ENCODE data around the gene PLXNB3.

Gene PLXNB3

DNA sequence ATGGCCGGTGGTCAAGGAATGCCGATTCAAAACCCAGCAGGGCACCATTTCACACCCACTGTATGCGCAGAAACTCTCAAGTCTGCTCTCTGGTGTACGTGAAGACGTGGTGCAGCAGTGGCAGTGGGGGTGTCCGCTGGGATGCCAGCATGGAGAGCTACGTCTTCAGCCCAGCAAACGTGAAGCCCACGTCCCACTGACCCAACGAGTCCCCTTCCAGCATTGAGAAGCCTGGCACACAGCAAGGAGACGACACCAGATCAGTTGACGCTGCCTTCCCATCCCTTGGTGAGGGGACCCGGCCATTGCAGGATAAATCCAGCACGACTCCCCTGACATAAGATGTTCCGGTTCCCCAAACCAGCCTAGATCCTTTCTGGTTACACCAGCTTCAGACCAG, 2.2 kb upstream of the PLXNB3 start:
- Mint-ChIP-seq H3K27ac (no peak overlapping the region), H3K27me3 (ENCODE audit: low read depth) (peaks cover 5% of the 10 kb centered on the region), H3K4me3 (no peak overlapping the region), H3K36me3 (ENCODE audit: low read depth) (no peaks in the 10 kb centered on the region), H3K9me3 (no peaks in the 10 kb centered on the region), H3K4me1 (ENCODE audit: low read depth) (peaks cover 5% of the 10 kb centered on the region)
- DNase-seq (ENCODE audit: low spot score) = no peak

- H3K4me3 Mint-ChIP-seq = no peak overlapping the region
- no peaks in the 10 kb centered on the region for H3K36me3 Mint-ChIP-seq (ENCODE audit: low read depth)
- peaks cover 5% of the 10 kb centered on the region for H3K4me1 Mint-ChIP-seq (ENCODE audit: low read depth)
- peaks cover under 1% of the 10 kb centered on the region for H3K27me3 Mint-ChIP-seq (ENCODE audit: low read depth)
- no peaks in the 10 kb centered on the region for H3K9me3 Mint-ChIP-seq
- H3K27ac Mint-ChIP-seq = no peak overlapping the region
- no peak for DNase-seq (ENCODE audit: low spot score)
Observed at GRCh38 chrX:153762626-153763173, 1.3 kb upstream of the PLXNB3 start.

DNA sequence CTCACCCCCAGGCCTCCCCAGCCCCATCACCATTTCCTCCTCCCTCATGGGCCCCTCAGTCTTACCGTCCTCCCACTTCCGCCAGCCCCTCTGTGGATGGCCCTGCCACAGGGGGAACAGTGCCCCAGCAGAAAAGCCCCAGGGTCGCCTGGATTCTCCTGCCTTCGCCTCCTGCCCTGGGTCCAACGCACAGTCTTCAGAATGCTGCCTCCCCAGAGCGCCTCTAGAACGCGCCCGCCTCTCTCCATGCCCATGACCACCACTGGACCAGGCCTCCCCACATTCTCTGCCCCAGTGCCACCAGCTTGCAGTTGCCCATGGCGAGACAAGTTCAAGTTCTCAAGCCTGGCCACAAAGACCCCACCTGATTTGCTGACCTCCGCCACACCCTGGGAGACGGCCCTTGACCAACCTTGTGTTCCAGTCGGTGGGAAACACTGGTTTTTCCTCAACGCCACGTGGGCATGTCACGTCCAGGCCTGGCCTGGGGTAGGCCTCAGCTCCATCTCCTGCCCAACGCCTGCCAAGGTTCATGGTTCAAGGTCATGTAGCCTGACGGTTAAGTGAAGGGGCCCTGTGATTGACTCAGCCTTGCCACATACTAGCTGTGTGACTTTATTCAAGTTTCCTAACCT, 634 bp upstream of the PLXNB3 start:
- Mint-ChIP-seq H3K4me3 (no peak overlapping the region), H3K27ac (no peak overlapping the region), H3K4me1 (ENCODE audit: low read depth) (peaks cover 5% of the 10 kb centered on the region), H3K9me3 (no peaks in the 10 kb centered on the region), H3K36me3 (ENCODE audit: low read depth) (no peaks in the 10 kb centered on the region), H3K27me3 (ENCODE audit: low read depth) (no peaks in the 10 kb centered on the region)
- DNase-seq (ENCODE audit: low spot score) = no peak

GRCh38 chrX:153764786-153765137, 713 bp downstream of the PLXNB3 start:
- H3K27me3 Mint-ChIP-seq (ENCODE audit: low read depth) = no peaks in the 10 kb centered on the region
- H3K27ac Mint-ChIP-seq = no peak overlapping the region

DNA sequence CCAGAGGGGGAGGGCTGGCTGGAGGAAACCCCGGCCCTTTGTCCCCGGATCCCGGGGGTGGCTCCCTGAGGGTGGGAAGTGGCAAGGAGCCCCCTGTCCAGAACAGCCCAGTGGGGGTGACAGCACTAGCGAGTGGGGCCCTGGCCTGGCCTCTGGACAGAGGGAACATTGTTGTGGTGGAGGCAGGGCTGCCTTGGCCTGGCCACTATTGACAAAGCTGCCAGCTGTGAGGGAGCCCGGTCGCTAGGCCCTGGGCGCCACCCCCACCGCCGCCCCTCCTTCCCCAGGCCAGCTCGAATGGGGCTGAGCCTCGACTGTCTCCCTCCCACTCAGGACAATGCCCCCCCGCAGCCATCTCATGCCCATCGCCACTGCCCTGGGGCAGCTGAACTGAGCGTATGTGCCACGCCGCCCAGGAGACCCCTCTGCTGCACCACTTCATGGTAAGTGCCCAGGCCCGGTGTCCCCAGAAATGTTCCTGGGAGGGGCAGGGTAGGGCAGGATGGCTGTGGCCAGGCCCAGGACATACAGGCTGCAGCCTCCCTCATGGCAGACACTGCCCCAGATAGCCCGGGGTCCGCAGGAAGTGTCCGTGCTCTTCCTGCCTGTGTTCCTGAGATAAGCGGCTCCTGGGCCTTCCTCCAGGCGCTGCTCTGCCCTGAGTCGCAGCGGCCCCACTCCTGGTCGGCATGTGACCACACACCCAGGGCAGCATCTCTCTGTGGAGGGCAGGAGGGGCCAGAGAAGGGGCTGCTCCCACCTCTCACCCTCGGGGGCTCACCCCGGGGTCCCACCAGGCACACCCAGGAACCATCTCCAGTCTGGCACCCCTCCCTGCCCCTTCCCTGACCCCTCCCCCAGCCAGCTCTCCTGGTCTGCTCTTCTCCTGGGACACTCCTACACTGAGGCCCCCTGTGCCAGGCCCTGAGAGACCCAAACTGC, 1.4 kb downstream of the PLXNB3 start:
- Mint-ChIP-seq H3K4me1 (ENCODE audit: low read depth) (peaks cover 5% of the 10 kb centered on the region), H3K27ac (no peak overlapping the region), H3K36me3 (ENCODE audit: low read depth) (no peaks in the 10 kb centered on the region), H3K9me3 (no peaks in the 10 kb centered on the region), H3K4me3 (no peak overlapping the region), H3K27me3 (ENCODE audit: low read depth) (no peaks in the 10 kb centered on the region)
- DNase-seq (ENCODE audit: low spot score) = no peak

More at GRCh38 chrX:153764786-153765137, 713 bp downstream of the PLXNB3 start:
- Mint-ChIP-seq H3K4me3 (no peak overlapping the region), H3K4me1 (ENCODE audit: low read depth) (peaks cover 5% of the 10 kb centered on the region), H3K36me3 (ENCODE audit: low read depth) (no peaks in the 10 kb centered on the region), H3K9me3 (no peaks in the 10 kb centered on the region)
- DNase-seq (ENCODE audit: low spot score) = no peak

GRCh38 chrX:153766098-153766817, 2.2 kb downstream of the PLXNB3 start:
- H3K9me3 Mint-ChIP-seq = no peaks in the 10 kb centered on the region
- H3K27me3 Mint-ChIP-seq (ENCODE audit: low read depth) = no peaks in the 10 kb centered on the region
- no peak overlapping the region for H3K4me3 Mint-ChIP-seq
- H3K4me1 Mint-ChIP-seq (ENCODE audit: low read depth) = peaks cover 5% of the 10 kb centered on the region
- H3K36me3 Mint-ChIP-seq (ENCODE audit: low read depth) = no peaks in the 10 kb centered on the region
- H3K27ac Mint-ChIP-seq = peak overlapping the region; percentile 10
- DNase-seq (ENCODE audit: low spot score) = no peak

DNA sequence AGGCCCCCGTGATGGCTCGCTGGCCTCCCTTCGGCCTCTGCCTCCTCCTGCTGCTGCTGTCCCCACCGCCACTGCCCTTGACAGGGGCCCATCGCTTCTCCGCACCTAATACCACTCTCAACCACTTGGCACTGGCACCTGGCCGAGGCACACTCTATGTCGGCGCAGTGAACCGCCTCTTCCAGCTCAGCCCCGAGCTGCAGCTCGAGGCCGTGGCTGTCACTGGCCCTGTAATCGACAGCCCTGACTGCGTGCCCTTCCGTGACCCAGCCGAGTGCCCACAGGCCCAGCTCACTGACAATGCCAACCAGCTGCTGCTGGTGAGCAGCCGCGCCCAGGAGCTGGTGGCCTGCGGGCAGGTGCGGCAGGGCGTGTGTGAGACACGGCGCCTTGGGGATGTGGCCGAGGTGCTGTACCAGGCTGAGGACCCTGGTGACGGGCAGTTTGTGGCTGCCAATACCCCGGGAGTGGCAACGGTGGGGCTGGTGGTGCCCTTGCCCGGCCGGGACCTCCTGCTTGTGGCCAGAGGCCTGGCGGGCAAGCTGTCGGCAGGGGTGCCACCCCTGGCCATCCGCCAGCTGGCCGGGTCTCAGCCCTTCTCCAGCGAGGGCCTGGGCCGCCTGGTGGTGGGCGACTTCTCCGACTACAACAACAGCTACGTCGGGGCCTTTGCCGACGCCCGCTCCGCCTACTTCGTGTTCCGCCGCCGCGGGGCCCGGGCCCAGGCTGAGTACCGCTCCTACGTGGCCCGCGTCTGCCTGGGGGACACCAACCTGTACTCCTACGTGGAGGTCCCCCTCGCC, 3.0 kb downstream of the PLXNB3 start:
- Mint-ChIP-seq H3K27me3 (ENCODE audit: low read depth) (no peaks in the 10 kb centered on the region), H3K4me3 (no peak overlapping the region), H3K4me1 (ENCODE audit: low read depth) (peaks cover 5% of the 10 kb centered on the region), H3K36me3 (ENCODE audit: low read depth) (no peaks in the 10 kb centered on the region), H3K9me3 (no peaks in the 10 kb centered on the region), H3K27ac (no peak overlapping the region)
- DNase-seq (ENCODE audit: low spot score) = no peak

GRCh38 chrX:153767674-153768055, 3.6 kb downstream of the PLXNB3 start:
- Mint-ChIP-seq H3K9me3 (no peaks in the 10 kb centered on the region), H3K27me3 (ENCODE audit: low read depth) (no peaks in the 10 kb centered on the region), H3K4me1 (ENCODE audit: low read depth) (peaks cover 5% of the 10 kb centered on the region), H3K27ac (no peak overlapping the region), H3K36me3 (ENCODE audit: low read depth) (no peaks in the 10 kb centered on the region), H3K4me3 (no peak overlapping the region)
- DNase-seq (ENCODE audit: low spot score) = no peak

DNA sequence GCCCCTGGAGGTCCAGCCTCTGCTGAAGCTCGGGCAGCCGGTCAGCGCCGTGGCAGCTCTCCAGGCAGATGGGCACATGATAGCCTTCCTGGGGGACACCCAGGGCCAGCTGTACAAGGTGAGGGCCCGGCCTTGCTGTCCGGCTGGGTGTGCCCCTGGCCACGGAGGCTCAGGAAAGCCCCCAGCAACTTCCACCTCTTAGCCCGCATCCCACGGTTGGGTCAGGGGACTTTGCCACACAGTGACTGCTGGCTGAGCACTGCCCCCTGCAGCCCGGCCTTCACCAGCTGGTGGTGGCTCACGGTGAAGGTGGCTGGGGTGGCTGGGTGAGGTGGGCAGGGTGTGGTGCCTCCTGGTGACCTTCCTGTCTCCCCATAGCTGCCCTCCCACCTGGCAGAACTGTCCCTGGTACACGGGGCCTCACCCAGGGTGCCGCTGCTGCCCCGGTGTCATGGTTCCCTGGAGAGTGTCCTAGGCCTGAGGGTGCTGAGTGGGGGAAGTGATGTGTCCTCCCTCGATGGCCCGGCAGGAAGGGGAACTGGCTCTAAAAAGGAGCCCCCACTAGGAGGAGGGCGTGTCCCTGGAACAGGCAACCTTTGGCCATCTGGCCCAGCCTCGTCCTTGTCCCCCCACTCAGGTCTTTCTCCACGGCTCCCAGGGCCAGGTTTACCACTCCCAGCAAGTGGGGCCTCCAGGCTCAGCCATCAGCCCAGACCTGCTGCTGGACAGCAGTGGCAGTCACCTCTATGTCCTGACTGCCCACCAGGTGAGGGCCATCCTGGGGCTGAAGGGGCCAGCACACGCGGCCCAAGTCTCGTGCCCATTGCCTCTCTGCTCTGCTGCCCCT, 4.5 kb downstream of the PLXNB3 start:
- DNase-seq (ENCODE audit: low spot score) = no peak
- no peaks in the 10 kb centered on the region for H3K36me3 Mint-ChIP-seq (ENCODE audit: low read depth)
- H3K9me3 Mint-ChIP-seq = no peaks in the 10 kb centered on the region
- no peaks in the 10 kb centered on the region for H3K27me3 Mint-ChIP-seq (ENCODE audit: low read depth)
- H3K4me1 Mint-ChIP-seq (ENCODE audit: low read depth) = peaks cover 5% of the 10 kb centered on the region
- no peak overlapping the region for H3K27ac Mint-ChIP-seq
- no peak overlapping the region for H3K4me3 Mint-ChIP-seq

GRCh38 chrX:153769158-153769864, 5.3 kb downstream of the PLXNB3 start:
- Mint-ChIP-seq H3K36me3 (ENCODE audit: low read depth) (no peaks in the 10 kb centered on the region), H3K27me3 (ENCODE audit: low read depth) (no peaks in the 10 kb centered on the region), H3K27ac (no peak overlapping the region), H3K4me1 (ENCODE audit: low read depth) (peaks cover 4% of the 10 kb centered on the region), H3K9me3 (no peaks in the 10 kb centered on the region), H3K4me3 (no peak overlapping the region)
- no peak for DNase-seq (ENCODE audit: low spot score)

DNA sequence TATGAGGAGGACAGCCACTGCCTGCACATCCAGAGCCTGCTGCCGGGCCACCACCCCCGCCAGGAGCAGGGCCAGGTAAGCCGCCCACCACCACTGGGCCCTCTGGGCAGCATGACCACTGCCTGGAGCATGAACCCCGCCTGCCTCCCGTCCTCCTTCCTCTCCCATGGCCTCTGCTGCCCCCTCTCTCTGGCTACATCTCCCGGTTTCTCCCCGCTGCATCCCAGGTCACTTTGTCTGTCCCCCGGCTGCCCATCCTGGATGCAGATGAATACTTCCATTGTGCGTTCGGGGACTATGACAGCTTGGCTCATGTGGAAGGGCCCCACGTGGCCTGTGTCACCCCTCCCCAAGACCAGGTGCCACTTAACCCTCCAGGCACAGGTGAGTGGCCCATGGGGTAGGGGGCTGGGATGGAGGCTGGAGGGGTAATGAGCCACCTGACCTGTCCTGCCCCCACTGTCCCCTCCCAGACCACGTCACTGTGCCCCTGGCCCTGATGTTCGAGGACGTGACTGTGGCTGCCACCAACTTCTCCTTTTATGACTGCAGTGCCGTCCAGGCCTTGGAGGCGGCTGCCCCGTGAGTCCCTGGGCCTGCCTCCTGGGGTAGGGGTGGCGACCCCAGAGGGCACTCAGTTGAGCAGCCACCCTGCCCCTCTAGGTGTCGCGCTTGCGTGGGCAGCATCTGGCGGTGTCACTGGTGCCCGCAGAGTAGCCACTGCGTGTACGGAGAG, 6.0 kb downstream of the PLXNB3 start:
- Mint-ChIP-seq H3K27me3 (ENCODE audit: low read depth) (no peaks in the 10 kb centered on the region), H3K4me1 (ENCODE audit: low read depth) (peaks cover 4% of the 10 kb centered on the region), H3K4me3 (no peak overlapping the region), H3K36me3 (ENCODE audit: low read depth) (no peaks in the 10 kb centered on the region), H3K9me3 (no peaks in the 10 kb centered on the region), H3K27ac (no peak overlapping the region)
- no peak for DNase-seq (ENCODE audit: low spot score)

Data from T-helper 2 cell treated with Interferon-gamma antibody and Interleukin-4, amounts not matched to agents 5 μg/mL and 100 μg/mL, for 36 hours (primary cell).